NCI-H345 treated with DMSO at 0.1 percent for 48 hours (cell line): ENCODE results near the gene SPATA20.

Source experiments
- DNase-seq: peaks from one replicate; lab custom pipeline; 2025; ENCODE audit not compliant: unreplicated experiment; lab: John Stamatoyannopoulos, UW

SPATA20 gene

GRCh38 chr17:50538549-50539410, 8.2 kb upstream of the SPATA20 start:
- no peak for DNase-seq

DNA sequence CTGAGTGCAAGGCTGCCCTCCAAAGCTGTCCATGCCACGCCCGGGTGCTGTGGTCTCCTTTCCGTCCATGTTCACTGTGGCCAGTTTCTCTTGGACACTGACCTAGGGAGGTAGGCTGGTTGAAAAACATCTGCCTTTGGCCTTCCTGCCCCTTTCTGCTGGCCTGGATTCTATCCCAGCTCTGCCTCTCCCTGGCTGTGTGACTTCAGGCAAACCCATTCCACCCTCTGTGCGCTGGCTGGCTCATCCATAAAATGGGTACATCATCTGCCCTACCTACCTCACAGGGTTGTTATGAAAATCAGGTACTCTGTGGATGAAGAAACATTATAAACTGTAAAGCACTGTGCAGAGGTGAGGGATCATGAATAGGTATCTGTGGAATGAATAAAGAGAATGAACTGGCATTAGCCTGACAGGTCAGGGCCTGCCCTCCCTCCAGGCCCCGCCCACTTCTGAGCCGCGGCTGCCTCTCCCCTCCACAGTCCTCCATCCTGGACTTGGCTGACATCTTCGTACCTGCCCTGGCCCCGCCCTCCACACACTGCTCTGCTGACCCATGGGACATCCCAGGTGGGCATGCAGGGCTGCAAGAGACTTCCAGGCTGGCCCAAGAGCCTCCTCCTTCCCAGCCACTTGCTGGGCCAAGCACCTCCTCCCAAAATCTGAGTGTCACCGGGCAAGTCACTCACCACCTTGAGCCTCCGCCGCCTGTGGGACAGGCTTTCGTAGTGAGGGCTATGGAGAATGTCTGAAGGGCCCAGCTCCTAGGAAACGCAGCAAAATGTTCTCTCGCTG, 7.0 kb upstream of the SPATA20 start:
- no peak for DNase-seq

DNA sequence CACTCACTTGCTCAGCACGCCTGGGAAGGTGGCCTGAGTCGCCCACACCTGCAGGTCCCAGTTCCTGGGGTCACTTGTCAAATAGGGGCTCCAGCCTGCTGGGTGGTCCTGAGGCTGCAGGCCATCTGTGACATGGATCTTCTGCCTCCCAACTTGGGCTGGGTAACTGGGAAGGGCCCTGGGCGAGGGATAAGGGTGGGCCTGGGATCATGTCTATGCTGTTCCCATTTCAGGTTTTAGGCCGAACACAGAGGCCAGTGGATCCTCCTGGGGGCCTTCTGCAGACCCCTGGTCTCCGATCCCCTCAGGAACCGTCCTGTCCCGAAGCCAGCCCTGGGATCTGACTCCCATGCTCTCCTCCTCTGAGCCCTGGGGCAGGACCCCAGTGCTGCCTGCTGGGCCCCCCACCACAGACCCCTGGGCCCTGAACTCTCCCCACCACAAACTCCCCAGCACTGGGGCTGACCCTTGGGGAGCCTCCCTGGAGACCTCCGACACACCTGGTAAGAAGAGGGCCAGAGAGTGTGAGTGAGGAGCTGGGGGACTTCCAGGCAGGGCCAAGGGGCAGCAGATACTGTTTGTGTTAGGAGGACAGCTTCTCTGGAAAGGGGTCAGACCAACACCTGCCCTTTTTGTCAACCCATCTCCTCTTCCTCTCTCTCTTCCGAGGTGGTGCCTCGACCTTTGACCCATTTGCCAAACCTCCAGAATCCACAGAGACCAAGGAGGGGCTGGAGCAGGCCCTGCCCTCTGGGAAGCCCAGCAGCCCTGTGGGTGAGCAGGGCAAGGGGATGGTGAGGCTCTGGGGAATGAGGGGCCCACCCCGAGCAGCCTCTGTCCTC, 6.2 kb upstream of the SPATA20 start:
- no peak for DNase-seq

GRCh38 chr17:50541402-50541715, 5.6 kb upstream of the SPATA20 start:
- no peak for DNase-seq

- DNase-seq, result peak; percentile 51
Measured at GRCh38 chr17:50541716-50542688, 5.0 kb upstream of the SPATA20 start.

DNA sequence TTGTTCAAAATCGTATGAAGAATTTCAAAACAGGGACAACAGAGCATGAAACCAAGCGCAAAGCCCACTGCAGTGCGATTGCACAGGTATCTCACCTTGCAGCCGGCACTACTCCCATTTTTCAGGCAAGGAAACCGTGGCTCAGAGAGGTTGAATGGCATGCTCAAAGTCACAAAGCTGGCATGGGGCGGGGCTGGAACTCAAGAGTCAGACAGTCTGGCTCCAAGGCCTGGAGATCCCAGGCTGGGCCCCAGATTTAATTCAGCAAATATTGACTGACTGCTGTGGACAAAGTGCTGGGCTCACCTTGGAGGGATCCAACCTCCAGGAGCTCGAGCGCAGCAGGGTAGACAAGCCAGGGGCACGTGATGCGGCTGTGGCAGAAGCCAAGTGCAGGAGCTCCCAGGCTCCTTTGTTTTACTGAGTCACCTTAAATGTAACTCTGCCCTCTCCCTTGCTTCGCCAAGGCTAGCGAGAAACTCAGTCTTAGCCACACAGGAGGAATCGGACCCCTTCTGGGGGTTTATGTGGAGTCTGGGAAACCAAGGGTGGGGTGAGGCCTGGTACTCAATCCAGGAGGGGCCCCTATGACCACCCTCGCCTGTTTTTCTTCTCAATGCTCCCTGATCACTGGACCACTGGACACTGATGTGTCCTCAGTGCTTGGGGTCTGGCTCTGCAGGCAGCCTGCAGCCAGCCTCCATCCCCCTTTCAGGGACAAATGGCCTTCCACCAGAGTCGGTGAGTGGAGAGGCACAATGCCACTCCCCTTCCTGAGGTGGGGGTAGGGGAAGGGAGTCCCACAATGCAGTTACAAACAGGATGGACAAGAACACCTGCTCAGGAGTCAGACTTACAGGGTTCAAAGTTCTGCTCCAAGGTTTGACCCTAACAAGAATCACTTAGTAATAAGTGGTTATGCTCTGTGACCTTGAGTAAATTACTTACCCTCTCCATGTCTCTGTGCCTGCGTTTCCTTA, 3.9 kb upstream of the SPATA20 start:
- DNase-seq, result no peak

DNA sequence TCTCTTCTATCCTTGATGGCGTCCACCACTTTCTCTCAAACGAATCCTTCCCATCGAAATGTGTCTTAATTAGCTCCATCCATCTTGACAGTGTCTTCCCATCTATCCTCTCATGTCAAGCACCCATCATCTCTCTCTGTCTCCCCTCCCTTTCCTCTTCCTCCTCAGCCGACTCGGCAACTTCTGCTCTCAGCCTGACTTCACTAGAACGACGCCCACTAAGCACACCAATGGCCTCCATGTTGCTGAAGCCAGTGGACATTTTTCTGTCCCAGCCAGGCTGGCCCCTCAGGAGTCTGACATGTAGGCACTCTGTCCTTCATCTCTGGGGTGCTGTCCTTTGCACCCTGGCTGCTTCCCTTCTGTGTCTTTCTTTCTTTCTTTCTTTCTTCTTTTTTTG, 2.5 kb upstream of the SPATA20 start:
- no peak for DNase-seq

GRCh38 chr17:50545311-50545710, 1.7 kb upstream of the SPATA20 start:
- DNase-seq, result no peak

GRCh38 chr17:50546701-50547034, 306 bp upstream of the SPATA20 start:
- DNase-seq, result no peak

DNA sequence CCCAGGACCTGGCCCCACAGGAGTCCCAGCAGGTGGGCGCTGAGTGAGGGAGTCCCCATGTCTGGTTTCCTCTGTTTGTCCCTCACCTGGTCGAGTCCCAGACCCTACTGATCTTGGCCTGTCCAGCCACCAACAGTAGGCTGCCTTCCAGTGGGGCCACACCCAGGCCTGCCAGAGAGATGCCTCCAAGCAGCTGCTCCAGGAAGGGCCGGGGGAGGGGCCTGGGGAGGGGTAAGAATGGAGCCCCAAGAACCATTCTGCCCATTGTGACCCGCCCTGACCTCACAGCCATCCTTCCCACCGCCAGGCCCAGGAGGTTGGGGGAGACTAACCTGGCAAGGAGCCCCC, 736 bp downstream of the SPATA20 start:
- no peak for DNase-seq

DNA sequence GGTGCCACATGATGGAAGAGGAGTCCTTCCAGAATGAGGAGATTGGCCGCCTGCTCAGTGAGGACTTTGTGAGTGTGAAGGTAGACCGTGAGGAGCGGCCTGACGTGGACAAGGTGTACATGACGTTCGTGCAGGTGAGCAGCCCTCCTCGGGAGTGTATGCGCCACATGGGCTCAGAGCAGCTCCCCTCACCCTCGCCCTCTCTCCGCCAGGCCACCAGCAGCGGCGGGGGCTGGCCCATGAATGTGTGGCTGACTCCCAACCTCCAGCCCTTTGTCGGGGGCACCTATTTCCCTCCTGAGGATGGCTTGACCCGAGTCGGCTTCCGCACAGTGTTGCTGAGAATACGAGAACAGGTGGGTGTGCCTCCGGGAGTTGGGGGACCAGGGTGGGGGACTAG, 1.9 kb downstream of the SPATA20 start:
- no peak for DNase-seq

DNA sequence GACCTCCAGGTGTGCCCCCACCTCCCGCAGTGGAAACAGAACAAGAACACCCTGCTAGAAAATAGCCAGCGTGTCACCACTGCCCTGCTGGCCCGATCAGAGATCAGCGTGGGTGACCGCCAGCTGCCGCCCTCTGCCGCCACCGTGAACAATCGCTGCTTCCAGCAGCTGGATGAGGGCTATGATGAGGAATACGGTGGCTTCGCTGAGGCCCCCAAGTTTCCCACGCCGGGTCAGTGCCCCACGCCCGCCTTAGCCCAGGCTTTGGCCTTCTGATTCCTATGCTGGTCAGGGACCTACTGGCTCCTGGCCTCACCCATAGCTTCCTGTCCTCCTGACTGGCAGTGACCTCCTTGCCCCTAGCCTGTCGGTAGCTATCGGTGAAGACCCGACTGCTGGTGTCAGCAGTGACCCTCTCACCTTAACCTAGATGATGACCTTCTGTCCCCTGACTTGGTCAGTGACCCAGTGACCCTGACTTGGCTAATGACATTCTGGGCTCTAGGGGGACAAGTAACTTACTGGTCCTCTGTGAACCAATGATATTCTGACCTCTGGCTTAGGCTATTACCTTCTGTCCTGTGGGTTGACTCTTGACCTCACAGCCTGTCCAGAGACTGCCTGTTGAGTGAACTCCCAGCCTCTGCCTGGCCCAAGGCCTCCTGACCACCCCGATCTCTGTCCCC, 2.4 kb downstream of the SPATA20 start:
- no peak for DNase-seq

DNA sequence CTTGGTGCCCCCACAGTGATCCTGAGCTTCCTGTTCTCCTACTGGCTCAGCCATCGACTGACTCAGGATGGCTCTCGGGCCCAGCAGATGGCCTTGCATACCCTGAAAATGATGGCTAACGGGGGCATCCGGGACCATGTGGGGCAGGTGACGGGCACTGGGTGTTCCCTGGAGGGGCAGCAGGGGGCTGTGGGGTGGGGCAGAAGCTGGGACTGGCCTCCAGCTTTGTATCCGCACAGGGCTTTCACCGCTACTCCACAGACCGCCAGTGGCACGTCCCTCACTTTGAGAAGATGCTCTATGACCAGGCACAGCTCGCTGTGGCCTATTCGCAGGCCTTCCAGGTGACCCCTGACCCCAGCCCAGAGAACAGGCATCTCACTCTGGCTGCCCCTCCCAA, 3.0 kb downstream of the SPATA20 start:
- no peak for DNase-seq

DNA sequence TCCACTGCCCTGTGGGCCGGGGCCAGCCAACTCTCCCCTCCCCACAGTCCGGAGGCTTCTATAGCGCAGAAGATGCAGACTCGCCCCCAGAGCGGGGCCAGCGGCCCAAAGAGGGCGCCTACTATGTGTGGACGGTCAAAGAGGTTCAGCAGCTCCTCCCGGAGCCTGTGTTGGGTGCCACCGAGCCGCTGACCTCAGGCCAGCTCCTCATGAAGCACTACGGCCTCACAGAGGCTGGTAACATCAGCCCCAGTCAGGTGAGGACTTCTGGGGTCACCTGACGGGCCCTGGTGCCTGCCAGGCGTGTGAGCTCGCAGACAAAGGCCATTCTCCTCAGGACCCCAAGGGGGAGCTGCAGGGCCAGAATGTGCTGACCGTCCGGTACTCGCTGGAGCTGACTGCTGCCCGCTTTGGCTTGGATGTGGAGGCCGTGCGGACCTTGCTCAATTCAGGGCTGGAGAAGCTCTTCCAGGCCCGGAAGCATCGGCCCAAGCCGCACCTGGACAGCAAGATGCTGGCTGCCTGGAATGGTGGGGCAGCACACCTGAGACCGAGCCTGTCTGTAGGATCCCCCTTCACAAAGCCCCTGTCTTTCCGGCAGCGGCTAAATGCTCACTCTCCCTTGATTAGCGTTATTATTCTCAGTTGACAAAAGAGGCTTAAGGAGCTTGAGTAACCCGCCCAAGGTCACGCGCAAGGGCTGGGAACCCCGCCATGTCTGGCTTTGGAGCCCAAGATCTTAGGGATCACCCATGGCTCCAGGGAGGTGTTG, 3.9 kb downstream of the SPATA20 start:
- peak; percentile 7 for DNase-seq

GRCh38 chr17:50551433-50551815, 4.5 kb downstream of the SPATA20 start:
- DNase-seq, result no peak

- DNase-seq, result no peak
Measured at GRCh38 chr17:50551884-50552283, 4.9 kb downstream of the SPATA20 start.

- no peak for DNase-seq
Measured at GRCh38 chr17:50554201-50554600, 7.2 kb downstream of the SPATA20 start.

GRCh38 chr17:50556803-50557202, 9.8 kb downstream of the SPATA20 start:
- peak; percentile 62 for DNase-seq
